ENCODE measurements around the gene HDAC6.
A peak's percentile ranks its signal among the peaks of the same experiment; 100 is the strongest.

Gene HDAC6

DNA sequence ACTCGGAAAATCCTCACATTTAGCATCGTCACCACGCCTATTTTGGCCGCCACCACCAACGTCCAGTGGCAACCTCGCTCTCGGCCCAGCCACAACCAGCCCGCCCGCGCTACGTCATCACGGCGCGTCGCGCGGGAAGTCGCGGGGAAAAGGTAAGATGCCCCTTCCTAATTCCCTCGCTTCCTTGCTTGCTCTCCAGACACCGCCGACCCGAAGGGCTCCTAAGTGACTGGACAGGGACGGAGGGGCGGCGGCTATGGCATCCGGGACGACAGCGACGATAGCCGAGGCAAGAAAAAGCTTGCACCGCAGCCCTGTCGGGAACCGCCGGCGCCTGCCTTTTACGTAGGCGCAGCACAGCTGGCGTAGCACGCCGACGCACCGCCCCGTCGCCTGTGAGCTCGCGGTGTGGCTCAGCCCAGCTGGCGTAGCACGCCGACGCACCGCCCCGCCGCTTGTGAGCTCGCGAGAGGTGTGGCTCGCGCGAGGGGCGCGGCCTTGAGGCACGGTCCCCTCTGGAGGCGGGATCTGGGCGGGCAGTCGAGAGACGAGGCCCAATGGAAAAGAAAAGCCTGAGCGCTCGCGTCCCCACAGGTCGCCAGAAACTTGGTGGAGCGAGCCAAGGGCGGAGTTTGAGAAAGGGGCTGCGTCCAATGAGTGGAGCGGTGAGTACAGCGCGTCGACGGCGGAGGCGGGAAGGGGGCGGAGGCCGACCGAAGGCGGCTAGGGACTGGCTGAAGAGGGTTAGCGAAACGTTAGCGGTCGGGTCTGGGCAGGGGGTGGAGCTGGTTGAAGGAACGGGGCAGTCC lies at the start of gene HDAC6:
TSS of gene HDAC6 (plus strand) at position 788 of the 809 bp plus-strand sequence. CDS start 626 bp downstream, outside the sequence.
- H3K9me3 ChIP-seq (ENCODE audit: insufficient read depth, low read length) = no peaks in the 10 kb centered on the region
- H3K36me3 ChIP-seq (ENCODE audit: insufficient read depth, insufficient read length, low read length) = peaks cover 34% of the 10 kb centered on the region
- H3K4me1 ChIP-seq (ENCODE audit: insufficient read depth, insufficient read length) = peaks cover 7% of the 10 kb centered on the region
- no peaks in the 10 kb centered on the region for H3K27me3 ChIP-seq (ENCODE audit: insufficient read depth, insufficient read length)
- DNase-seq (ENCODE audit: low read depth, low spot score) = peak; percentile 98
- TF ChIP-seq SUZ12 (IDR thresholded peaks at IDR 0.05; ENCODE audit: extremely low read depth, insufficient read depth, insufficient read length) (no peak), ZNF274 (IDR thresholded peaks at IDR 0.05; ENCODE audit: low read depth, low read length) (no peak), YY1 (IDR thresholded peaks at IDR 0.05; ENCODE audit: insufficient read depth, insufficient read length) (no peak)
- peak within 1 kb of the TSS; percentile 95 for H3K9ac ChIP-seq (ENCODE audit: insufficient read length, low read depth)
- H3K4me3 ChIP-seq (ENCODE audit: insufficient read length, low read depth) = peak within 1 kb of the TSS; percentile 88

DNA sequence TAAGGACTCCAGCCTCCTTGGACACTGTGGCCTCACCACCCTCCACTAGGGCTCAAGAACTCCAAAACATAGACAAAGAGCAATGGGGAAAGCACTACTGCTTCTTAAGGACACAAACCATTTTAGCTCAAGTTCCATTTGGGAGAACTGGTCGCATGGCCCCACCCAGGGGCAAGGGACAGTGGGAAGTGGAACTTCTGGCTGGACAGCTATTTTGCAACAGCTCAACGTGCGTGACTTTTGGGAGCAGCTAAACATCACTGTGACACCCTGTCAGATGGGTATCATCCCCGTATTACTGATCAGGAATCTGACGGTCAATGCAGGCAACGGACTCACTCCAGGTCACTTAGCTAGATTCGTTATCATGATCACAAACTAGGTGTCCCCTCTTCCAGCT lies 49.4 kb upstream of the HDAC6 start:
- Histone ChIP-seq H3K4me3 (ENCODE audit: insufficient read length, low read depth) (no peak overlapping the region), H3K9me3 (ENCODE audit: insufficient read depth, low read length) (no peaks in the 10 kb centered on the region), H3K27me3 (ENCODE audit: insufficient read depth, insufficient read length) (no peaks in the 10 kb centered on the region), H3K36me3 (ENCODE audit: insufficient read depth, insufficient read length, low read length) (no peaks in the 10 kb centered on the region), H3K9ac (ENCODE audit: insufficient read length, low read depth) (no peak overlapping the region), H3K4me1 (ENCODE audit: insufficient read depth, insufficient read length) (peaks cover 11% of the 10 kb centered on the region)
- DNase-seq (ENCODE audit: low read depth, low spot score) = no peak
- TF ChIP-seq YY1 (IDR thresholded peaks at IDR 0.05; ENCODE audit: insufficient read depth, insufficient read length) (no peak), ZNF274 (IDR thresholded peaks at IDR 0.05; ENCODE audit: low read depth, low read length) (no peak), SUZ12 (IDR thresholded peaks at IDR 0.05; ENCODE audit: extremely low read depth, insufficient read depth, insufficient read length) (no peak)

- no peak for TF ChIP-seq SUZ12 (IDR thresholded peaks at IDR 0.05; ENCODE audit: extremely low read depth, insufficient read depth, insufficient read length)
- no peak for TF ChIP-seq YY1 (IDR thresholded peaks at IDR 0.05; ENCODE audit: insufficient read depth, insufficient read length)
- no peak for TF ChIP-seq ZNF274 (IDR thresholded peaks at IDR 0.05; ENCODE audit: low read depth, low read length)
- Histone ChIP-seq H3K9me3 (ENCODE audit: insufficient read depth, low read length) (no peaks in the 10 kb centered on the region), H3K4me3 (ENCODE audit: insufficient read length, low read depth) (no peak overlapping the region), H3K4me1 (ENCODE audit: insufficient read depth, insufficient read length) (peaks cover 10% of the 10 kb centered on the region), H3K27me3 (ENCODE audit: insufficient read depth, insufficient read length) (no peaks in the 10 kb centered on the region), H3K9ac (ENCODE audit: insufficient read length, low read depth) (no peak overlapping the region), H3K36me3 (ENCODE audit: insufficient read depth, insufficient read length, low read length) (no peaks in the 10 kb centered on the region)
- DNase-seq (ENCODE audit: low read depth, low spot score) = no peak
These were observed 48.1 kb upstream of the HDAC6 start for GRCh38 chrX:48753708-48754228.

GRCh38 chrX:48754238-48754637 lies 47.6 kb upstream of the HDAC6 start:
- Histone ChIP-seq H3K4me3 (ENCODE audit: insufficient read length, low read depth) (no peak overlapping the region), H3K36me3 (ENCODE audit: insufficient read depth, insufficient read length, low read length) (no peaks in the 10 kb centered on the region), H3K4me1 (ENCODE audit: insufficient read depth, insufficient read length) (peaks cover 10% of the 10 kb centered on the region), H3K9me3 (ENCODE audit: insufficient read depth, low read length) (no peaks in the 10 kb centered on the region), H3K27me3 (ENCODE audit: insufficient read depth, insufficient read length) (no peaks in the 10 kb centered on the region), H3K9ac (ENCODE audit: insufficient read length, low read depth) (no peak overlapping the region)
- TF ChIP-seq YY1 (IDR thresholded peaks at IDR 0.05; ENCODE audit: insufficient read depth, insufficient read length) (no peak), SUZ12 (IDR thresholded peaks at IDR 0.05; ENCODE audit: extremely low read depth, insufficient read depth, insufficient read length) (no peak), ZNF274 (IDR thresholded peaks at IDR 0.05; ENCODE audit: low read depth, low read length) (no peak)
- no peak for DNase-seq (ENCODE audit: low read depth, low spot score)

- Histone ChIP-seq H3K9ac (ENCODE audit: insufficient read length, low read depth) (no peak within 1 kb of the TSS), H3K4me3 (ENCODE audit: insufficient read length, low read depth) (no peak within 1 kb of the TSS), H3K27me3 (ENCODE audit: insufficient read depth, insufficient read length) (no peaks in the 10 kb centered on the region), H3K36me3 (ENCODE audit: insufficient read depth, insufficient read length, low read length) (no peaks in the 10 kb centered on the region), H3K9me3 (ENCODE audit: insufficient read depth, low read length) (no peaks in the 10 kb centered on the region), H3K4me1 (ENCODE audit: insufficient read depth, insufficient read length) (no peaks in the 10 kb centered on the region)
- peak; percentile 33 for DNase-seq (ENCODE audit: low read depth, low spot score)
- no peak for TF ChIP-seq ZNF274 (IDR thresholded peaks at IDR 0.05; ENCODE audit: low read depth, low read length)
- no peak for TF ChIP-seq YY1 (IDR thresholded peaks at IDR 0.05; ENCODE audit: insufficient read depth, insufficient read length)
- no peak for TF ChIP-seq SUZ12 (IDR thresholded peaks at IDR 0.05; ENCODE audit: extremely low read depth, insufficient read depth, insufficient read length)
These were observed 40.0 kb upstream of the HDAC6 start, which contains the start of gene GLOD5 for GRCh38 chrX:48761674-48762471. Gene GLOD5, plus strand, starts transcription at chrX:48761747. Its CDS starts 44 bp downstream, at chrX:48761791.

- no peaks in the 10 kb centered on the region for H3K4me1 ChIP-seq (ENCODE audit: insufficient read depth, insufficient read length)
- no peaks in the 10 kb centered on the region for H3K27me3 ChIP-seq (ENCODE audit: insufficient read depth, insufficient read length)
- TF ChIP-seq SUZ12 (IDR thresholded peaks at IDR 0.05; ENCODE audit: extremely low read depth, insufficient read depth, insufficient read length) = no peak
- no peaks in the 10 kb centered on the region for H3K9me3 ChIP-seq (ENCODE audit: insufficient read depth, low read length)
- no peaks in the 10 kb centered on the region for H3K36me3 ChIP-seq (ENCODE audit: insufficient read depth, insufficient read length, low read length)
- no peak overlapping the region for H3K9ac ChIP-seq (ENCODE audit: insufficient read length, low read depth)
- DNase-seq (ENCODE audit: low read depth, low spot score) = no peak
- H3K4me3 ChIP-seq (ENCODE audit: insufficient read length, low read depth) = no peak overlapping the region
These were observed 32.6 kb upstream of the HDAC6 start for GRCh38 chrX:48769230-48769629.

GRCh38 chrX:48770296-48770695 lies 31.6 kb upstream of the HDAC6 start:
- TF ChIP-seq YY1 (IDR thresholded peaks at IDR 0.05; ENCODE audit: insufficient read depth, insufficient read length) (no peak), ZNF274 (IDR thresholded peaks at IDR 0.05; ENCODE audit: low read depth, low read length) (no peak), SUZ12 (IDR thresholded peaks at IDR 0.05; ENCODE audit: extremely low read depth, insufficient read depth, insufficient read length) (no peak)
- no peak for DNase-seq (ENCODE audit: low read depth, low spot score)
- no peaks in the 10 kb centered on the region for H3K9me3 ChIP-seq (ENCODE audit: insufficient read depth, low read length)
- no peak overlapping the region for H3K9ac ChIP-seq (ENCODE audit: insufficient read length, low read depth)
- H3K4me1 ChIP-seq (ENCODE audit: insufficient read depth, insufficient read length) = peaks cover 1% of the 10 kb centered on the region
- no peaks in the 10 kb centered on the region for H3K27me3 ChIP-seq (ENCODE audit: insufficient read depth, insufficient read length)
- no peaks in the 10 kb centered on the region for H3K36me3 ChIP-seq (ENCODE audit: insufficient read depth, insufficient read length, low read length)
- no peak overlapping the region for H3K4me3 ChIP-seq (ENCODE audit: insufficient read length, low read depth)

All from NT2/D1 (cell line).